Measurements from ENCODE around the gene STARD3NL.
"Not testable (repeated sequence)": the region's sequence is repeated elsewhere in the genome, so short reads cannot be mapped to it uniquely, and the experiment has no call there.

STARD3NL gene

DNA sequence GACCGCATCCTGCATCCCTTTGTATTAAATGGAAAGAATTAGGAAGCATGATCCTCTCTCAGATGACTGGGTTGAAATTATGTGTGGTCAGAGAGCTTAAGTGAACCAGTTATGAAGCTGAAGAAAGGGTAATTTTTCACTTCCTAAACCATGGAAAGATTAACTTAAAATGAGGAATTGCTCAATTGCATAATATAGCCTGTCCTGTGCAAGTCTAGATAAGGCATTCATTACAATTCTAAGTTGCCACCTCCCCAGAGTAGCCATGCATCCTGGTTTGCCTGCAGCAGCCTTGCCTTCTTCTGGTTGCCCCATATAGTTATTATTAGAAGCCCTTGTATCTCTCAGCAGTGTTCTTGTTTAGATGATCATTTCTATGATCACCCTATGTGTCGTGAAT, 45.3 kb downstream of the STARD3NL start:
- no peak for DNase-seq

DNA sequence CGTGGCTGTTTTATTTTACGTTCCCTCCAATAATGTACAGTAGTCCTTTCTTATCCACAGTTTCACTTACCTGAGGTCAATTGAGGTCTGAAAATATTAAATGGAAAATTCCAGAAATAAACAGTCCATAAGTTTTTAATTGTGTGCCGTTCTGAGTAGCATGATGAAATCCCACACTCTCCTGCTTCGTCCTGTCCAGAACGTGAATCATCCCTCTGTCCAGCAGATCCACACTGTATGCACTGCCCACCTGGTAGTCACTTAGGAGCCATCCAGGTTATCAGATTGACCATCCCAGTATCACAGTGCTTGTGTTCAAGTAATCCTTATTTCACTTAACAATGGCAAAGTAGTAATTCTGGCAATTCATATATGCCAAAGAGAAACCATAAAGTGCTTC, 46.3 kb downstream of the STARD3NL start:
- DNase-seq: no peak

DNA sequence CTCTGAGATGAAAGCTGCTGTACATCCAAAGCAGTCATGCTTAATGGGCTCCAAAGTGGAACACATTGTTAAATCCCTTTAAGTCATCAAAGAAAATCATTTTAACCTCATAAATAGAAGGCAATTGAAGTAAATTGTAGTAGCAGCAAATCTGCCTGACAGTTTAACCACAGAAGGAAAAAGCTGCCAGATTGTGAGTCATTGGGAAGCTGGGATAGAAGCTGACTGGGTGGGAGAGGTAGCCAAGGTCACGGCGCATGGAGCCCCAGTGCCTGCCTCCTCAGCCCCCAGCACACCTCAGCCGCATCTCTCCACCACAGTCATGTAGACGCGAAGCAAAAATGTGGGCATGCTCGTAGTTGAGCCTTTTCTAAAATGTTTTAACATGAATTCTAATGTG, 51.3 kb downstream of the STARD3NL start:
- DNase-seq: no peak

- DNase-seq: no peak
These were observed 52.0 kb downstream of the STARD3NL start for GRCh38 chr7:38229884-38230642.

DNA sequence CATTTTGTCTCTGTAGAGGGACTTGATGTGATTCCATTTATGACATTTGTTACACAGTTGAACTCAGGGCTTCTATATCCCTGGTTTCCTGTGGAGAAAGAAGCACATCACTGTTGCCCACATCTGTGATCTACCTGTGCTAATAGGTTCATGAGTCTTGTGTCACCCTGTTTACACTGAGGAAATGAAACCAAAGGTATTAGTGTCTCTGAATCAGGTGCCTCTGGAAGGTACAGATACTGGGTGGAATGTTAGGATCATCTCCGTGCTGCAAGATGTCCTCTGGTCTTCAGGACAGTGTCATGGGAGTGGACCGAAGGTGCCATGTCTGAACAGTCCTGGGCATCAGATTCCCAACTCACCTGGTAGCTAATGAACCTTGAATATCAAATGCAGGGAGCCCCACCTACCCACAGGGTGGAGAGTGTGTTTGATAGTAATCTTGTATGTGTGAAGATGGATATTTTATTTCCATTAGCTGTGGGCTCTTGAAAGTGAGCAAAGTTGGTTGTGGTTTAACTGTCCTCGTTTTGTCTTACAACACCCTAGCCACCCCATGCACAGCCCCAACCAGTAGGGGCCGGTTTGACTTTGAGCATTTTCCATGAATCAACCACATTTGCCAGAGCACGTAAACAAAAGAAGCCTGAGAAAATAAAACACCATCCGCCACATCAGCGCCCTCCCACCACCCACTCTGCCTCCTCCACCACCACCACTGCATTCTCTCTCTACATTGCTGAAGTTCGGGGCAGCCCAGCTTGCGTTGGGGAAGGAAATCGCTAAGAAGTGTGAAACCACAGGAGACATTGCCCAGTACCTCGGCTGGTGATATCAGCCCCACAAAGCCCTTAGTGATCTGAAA, 54.7 kb downstream of the STARD3NL start:
- DNase-seq: no peak

DNA sequence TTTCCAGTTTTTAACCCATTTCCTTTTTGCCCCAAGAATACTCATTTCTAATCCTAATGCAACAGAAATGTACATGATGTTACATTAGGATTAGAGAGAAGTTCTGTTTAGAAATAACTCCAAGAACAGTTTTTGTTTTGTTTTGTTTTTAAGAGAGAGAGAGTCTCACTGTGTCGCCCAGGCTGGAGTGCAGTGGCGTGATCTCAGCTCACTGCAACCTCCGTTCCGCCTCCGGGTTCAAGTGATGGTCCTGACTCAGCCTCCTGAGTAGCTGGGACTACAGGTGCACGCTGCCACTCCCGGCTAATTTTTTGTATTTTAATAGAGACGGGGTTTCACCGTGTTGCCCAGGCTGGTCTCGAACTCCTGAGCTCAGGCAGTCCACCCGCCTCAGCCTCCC, 56.7 kb downstream of the STARD3NL start:
- DNase-seq: not testable (repeated sequence)

- DNase-seq: no peak
These were observed 57.6 kb downstream of the STARD3NL start for GRCh38 chr7:38235606-38236005.

- not testable (repeated sequence) for DNase-seq
These were observed 61.1 kb downstream of the STARD3NL start for GRCh38 chr7:38239129-38239528.

- DNase-seq: no peak
These were observed 63.0 kb downstream of the STARD3NL start for GRCh38 chr7:38241071-38241470.

DNA sequence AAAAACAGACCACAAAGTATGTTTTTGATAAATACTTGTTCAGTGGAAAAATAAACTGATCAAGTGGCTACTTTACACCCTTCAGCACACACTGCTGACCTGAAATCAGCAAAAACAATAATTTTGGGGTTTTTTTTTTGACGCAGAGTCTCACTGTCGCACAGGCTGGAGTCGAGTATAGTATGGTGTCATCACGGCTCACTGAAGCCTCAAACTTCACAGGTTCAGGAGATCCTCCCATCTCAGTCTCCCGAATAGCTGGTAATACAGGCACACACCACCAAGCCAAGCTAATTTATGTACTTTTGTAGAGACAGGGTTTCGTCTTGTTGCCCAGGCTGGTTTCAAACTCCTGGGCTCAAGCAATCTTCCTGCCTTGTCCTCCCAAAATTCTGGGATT, 64.8 kb downstream of the STARD3NL start:
- DNase-seq: no peak

GRCh38 chr7:38243345-38243744, 65.3 kb downstream of the STARD3NL start:
- DNase-seq: not testable (repeated sequence)

DNA sequence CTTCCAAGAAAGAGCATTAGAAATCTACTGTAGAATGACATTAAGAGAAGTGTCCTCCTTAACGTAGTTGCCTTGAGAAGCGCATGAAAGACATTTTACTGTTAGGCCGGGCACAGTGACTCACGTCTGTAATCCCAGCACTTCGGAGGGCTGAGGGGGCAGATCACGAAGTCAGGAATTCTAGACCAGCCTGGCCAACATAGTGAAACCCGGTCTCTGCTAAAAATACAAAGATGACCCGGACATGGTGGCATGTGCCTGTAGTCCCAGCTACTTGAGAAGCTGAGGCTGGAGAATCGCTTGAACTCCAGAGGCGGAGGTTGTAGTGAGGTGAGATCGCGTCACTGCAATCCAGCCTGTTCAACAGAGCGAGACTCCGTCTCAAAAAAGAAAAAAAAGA, 66.5 kb downstream of the STARD3NL start:
- no peak for DNase-seq

- no peak for DNase-seq
These were observed 67.4 kb downstream of the STARD3NL start for GRCh38 chr7:38245409-38245977.

GRCh38 chr7:38248069-38248567, 70.1 kb downstream of the STARD3NL start:
- no peak for DNase-seq

GRCh38 chr7:38249849-38250248, 71.8 kb downstream of the STARD3NL start:
- DNase-seq: not testable (repeated sequence)

DNA sequence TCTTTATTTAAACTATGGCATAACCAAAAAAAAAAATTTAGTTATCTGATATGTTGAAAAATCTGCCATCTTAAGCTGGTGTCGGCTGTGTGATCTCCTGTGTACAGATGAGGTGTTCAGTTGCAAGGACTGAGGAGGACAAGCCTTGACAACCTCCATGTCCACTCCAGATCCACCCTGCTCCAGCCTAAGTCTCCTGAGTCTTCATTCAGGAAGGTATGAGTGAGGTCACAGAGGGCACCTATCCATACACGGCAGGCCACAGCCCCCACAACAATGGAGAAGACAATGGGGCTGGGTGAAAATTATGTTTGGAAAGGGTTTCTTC, 79.3 kb downstream of the STARD3NL start:
- DNase-seq: no peak

GRCh38 chr7:38259157-38259556, 81.1 kb downstream of the STARD3NL start:
- not testable (repeated sequence) for DNase-seq

GRCh38 chr7:38261601-38262000, 83.6 kb downstream of the STARD3NL start:
- not testable (repeated sequence) for DNase-seq

DNA sequence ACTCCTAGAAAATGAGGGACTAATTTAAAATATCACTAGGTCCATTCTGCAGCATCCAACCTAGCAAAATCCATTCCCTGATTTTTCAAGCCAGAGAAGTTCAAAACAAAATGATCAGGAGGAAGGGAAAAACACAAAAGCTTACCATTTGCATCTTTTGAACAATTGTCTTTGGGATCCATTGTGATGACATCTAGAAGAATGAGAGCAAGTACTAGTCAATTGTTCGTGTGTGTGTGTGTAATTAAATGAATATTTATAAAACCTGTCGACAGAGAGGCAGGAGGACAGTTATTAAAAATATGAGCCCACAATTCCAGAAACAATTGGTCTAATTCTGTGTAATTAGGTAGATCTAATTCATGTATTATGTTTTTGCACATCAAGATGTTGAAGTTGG, 84.0 kb downstream of the STARD3NL start:
- DNase-seq: not testable (repeated sequence)

DNA sequence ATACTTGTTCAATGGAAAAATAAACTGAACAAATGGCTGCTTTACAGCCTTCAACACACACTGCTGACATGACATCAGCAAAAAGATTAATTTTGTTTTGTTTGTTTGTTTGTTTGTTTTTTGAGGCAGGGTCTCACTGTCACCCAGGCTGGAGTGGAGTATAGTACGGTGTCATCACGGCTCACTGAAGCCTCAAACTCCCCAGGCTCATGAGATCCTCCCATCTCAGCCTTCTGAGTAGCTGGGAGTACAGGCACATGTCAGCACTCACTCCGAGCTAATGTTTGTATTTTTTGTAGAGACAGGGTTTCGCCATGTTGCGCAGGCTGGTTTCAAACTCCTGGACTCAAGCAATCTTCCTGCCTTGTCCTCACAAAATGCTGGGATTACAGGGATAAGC, 84.5 kb downstream of the STARD3NL start:
- no peak for DNase-seq

GRCh38 chr7:38263274-38263673, 85.2 kb downstream of the STARD3NL start:
- not testable (repeated sequence) for DNase-seq

DNA sequence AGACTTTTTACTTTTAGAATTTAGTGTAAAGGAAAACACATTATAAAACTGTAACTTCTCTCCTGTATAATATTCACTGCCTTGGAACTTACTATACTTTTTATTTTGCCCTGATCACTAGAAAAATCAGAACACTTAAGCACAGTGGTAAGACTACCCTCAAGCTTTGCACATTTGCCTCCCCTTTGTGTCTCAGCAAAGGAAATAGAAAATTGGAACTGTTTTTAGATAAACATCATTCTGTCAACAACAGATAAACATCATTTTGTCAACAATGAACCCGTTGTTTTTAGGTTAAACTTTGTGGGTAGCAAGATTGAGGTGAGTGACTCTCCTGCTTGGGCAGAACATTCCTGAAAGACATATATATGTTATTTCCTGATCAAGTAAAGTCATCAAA, 86.6 kb downstream of the STARD3NL start:
- DNase-seq: not testable (repeated sequence)

GRCh38 chr7:38265958-38266357, 87.9 kb downstream of the STARD3NL start:
- DNase-seq: not testable (repeated sequence)

Measured in NCI-H510A (cell line).